Measurements from ENCODE around the gene HCFC1. TPM values are rescaled to one million over a fixed set of nuclear protein-coding genes. Genes with fewer than 3 reads are reported as not detected.

Gene HCFC1
- total RNA-seq, 2 experiments from 2014 or later, result 45.9 to 50.2 TPM

DNA sequence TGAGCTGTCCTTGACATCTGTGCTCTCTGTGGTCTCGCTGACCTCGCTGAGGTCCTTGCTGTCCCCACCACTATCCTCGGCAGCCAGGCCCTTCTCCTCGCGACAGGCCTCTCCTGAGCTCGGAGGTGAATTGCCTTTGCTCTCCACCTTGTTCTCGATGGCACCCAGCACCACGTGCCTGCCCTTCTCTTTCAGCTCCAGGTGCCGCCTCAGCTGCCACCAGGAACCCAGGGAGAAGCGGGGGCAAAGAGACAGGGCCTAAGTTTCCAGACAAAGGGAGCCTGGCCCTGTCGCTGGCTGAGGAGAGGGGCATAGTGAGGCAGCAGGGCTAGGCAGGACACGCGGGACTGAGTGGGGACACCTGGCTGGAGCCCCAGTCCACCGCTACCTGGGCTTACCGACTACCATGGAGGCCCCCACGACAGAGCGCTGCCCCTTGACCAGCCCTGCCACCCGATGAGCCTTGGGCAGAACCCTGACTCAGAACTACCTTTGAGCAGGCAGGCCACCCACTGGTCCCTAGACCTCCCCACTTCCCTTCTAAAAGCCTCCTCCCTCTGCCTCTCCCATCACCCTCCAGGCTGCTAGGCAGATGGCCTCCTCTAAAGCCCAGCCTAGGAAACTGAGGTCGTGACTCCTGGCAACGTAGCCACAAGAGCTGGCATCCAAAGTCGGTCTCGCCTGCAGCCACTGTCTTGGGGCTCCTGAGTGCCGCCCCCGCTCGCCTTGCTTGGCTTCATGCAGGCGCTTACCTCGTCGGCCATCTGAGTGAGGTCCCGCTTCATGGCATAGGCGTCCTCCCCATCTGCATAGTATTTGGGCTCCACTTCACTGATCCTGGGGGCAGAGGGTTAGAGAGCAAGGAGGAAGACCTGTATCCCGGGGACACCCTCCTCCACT lies 41.4 kb downstream of the HCFC1 start:
- Histone ChIP-seq H3K27ac (ENCODE audit: low read depth in 1 of 2, low read length in 2 of 2) (peak overlapping the region in 1 of 2 donors; percentile 10), H3K4me1 (ENCODE audit: insufficient read depth, low read length) (peaks cover 50% of the 10 kb centered on the region), H3K36me3 (ENCODE audit: insufficient read depth, low read length) (peaks cover 16% of the 10 kb centered on the region), H3K4me3 (ENCODE audit: low read length) (no peak overlapping the region), H3K9me3 (ENCODE audit: control insufficient read depth in 1 of 2, insufficient read depth in 1 of 2, low read length in 2 of 2) (no peaks in the 10 kb centered on the region), H3K27me3 (ENCODE audit: control insufficient read depth in 1 of 2, insufficient read depth in 2 of 2, low read length in 2 of 2) (no peaks in the 10 kb centered on the region)
- ChIA-PET CTCF (interaction anchor here (8.3 kb wide), 1 partner anchor 18 kb away, joined by 101 read pairs; no protein-coding TSS in a partner anchor), POLR2A (interaction anchor here (1.2 to 6.3 kb wide), 2 partner anchors 17 to 39 kb away, joined by 5 to 163 read pairs; partner anchors contain the start of gene HCFC1)
- Mint-ChIP-seq H3K4me3 (no peak overlapping the region), H3K9me3 (no peaks in the 10 kb centered on the region), H3K27me3 (no peaks in the 10 kb centered on the region), H3K4me1 (ENCODE audit: low read depth) (peaks cover 32% of the 10 kb centered on the region), H3K36me3 (ENCODE audit: low read depth) (peaks cover 43% of the 10 kb centered on the region), H3K27ac (peak overlapping the region; percentile 76)
- intact Hi-C loops (cut with DNase I, micrococcal nuclease), result no loop called here
- TF ChIP-seq, protein P1, sequence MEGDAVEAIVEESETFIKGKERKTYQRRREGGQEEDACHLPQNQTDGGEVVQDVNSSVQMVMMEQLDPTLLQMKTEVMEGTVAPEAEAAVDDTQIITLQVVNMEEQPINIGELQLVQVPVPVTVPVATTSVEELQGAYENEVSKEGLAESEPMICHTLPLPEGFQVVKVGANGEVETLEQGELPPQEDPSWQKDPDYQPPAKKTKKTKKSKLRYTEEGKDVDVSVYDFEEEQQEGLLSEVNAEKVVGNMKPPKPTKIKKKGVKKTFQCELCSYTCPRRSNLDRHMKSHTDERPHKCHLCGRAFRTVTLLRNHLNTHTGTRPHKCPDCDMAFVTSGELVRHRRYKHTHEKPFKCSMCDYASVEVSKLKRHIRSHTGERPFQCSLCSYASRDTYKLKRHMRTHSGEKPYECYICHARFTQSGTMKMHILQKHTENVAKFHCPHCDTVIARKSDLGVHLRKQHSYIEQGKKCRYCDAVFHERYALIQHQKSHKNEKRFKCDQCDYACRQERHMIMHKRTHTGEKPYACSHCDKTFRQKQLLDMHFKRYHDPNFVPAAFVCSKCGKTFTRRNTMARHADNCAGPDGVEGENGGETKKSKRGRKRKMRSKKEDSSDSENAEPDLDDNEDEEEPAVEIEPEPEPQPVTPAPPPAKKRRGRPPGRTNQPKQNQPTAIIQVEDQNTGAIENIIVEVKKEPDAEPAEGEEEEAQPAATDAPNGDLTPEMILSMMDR (IDR thresholded peaks at IDR 0.05), result no peak
- ATAC-seq (ENCODE audit: poor library complexity), result no peak
- no peak for DNase-seq

DNA sequence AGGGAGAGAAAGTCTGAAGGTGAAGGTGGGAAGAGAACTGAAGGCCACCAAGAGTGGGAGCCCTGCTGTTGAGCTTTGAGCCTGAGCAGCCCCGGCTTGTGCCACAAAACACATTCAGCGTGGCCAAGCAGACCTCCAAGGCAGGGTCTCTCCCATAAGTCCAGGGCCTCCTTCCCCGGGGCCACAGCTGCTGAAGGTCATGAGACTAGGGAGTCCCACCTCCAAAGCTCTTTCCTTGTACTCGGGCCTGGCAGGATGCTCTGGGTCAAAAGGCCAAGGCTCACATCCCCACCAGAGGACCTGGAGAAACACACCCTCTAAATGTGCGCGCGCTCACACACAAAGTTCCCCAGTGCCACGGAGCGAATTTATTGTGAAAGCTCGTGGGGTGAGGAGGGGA lies 42.0 kb downstream of the HCFC1 start:
- Histone ChIP-seq H3K4me3 (ENCODE audit: low read length) (peak overlapping the region; percentile 39), H3K27me3 (ENCODE audit: control insufficient read depth in 1 of 2, insufficient read depth in 2 of 2, low read length in 2 of 2) (no peaks in the 10 kb centered on the region), H3K4me1 (ENCODE audit: insufficient read depth, low read length) (peaks cover 49% of the 10 kb centered on the region), H3K9me3 (ENCODE audit: control insufficient read depth in 1 of 2, insufficient read depth in 1 of 2, low read length in 2 of 2) (no peaks in the 10 kb centered on the region), H3K27ac (ENCODE audit: low read depth in 1 of 2, low read length in 2 of 2) (peak overlapping the region in 1 of 2 donors; percentile 10), H3K36me3 (ENCODE audit: insufficient read depth, low read length) (peaks cover 16% of the 10 kb centered on the region)
- intact Hi-C loops (cut with DNase I, micrococcal nuclease), result no loop called here
- Mint-ChIP-seq H3K36me3 (ENCODE audit: low read depth) (peaks cover 47% of the 10 kb centered on the region), H3K9me3 (no peaks in the 10 kb centered on the region), H3K27me3 (no peaks in the 10 kb centered on the region), H3K4me3 (peak overlapping the region; percentile 38), H3K27ac (peak overlapping the region; percentile 99), H3K4me1 (ENCODE audit: low read depth) (peaks cover 36% of the 10 kb centered on the region)
- ChIA-PET CTCF (interaction anchor here (8.3 kb wide), 1 partner anchor 18 kb away, joined by 101 read pairs; no protein-coding TSS in a partner anchor), POLR2A (interaction anchor here (6.3 kb wide), 1 partner anchor 40 kb away, joined by 163 read pairs; the partner anchor contains the start of gene HCFC1)
- TF ChIP-seq, protein P1 (IDR thresholded peaks at IDR 0.05), result no peak
- no peak for ATAC-seq (ENCODE audit: poor library complexity)
- DNase-seq, result no peak

DNA sequence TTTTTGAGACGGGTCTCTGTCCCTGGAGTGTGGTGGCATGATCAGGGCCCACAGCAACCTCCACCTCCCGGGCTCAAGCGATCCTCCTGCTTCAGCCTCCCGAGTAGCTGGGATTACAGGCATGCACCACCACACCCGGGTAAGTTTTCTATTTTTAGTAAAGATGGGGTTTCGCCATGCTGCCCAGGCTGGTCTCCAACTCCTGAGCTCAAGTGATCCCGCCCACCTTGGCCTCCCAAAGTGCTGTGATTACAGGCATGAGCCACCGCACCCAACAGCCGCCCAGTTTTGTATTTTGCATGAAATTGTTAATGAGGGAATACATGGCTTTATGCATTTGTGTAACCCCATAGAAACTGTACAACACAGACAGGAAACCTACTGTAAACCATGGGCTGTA lies 42.8 kb downstream of the HCFC1 start:
- H3K27me3 ChIP-seq (ENCODE audit: control insufficient read depth in 1 of 2, insufficient read depth in 2 of 2, low read length in 2 of 2), result no peaks in the 10 kb centered on the region
- H3K4me1 ChIP-seq (ENCODE audit: insufficient read depth, low read length), result peaks cover 44% of the 10 kb centered on the region
- no peak for DNase-seq
- Mint-ChIP-seq H3K27me3 (no peaks in the 10 kb centered on the region), H3K27ac (peak overlapping the region; percentile 99), H3K4me1 (ENCODE audit: low read depth) (peaks cover 38% of the 10 kb centered on the region), H3K9me3 (no peaks in the 10 kb centered on the region), H3K36me3 (ENCODE audit: low read depth) (peaks cover 53% of the 10 kb centered on the region), H3K4me3 (peak overlapping the region; percentile 58)
- no peak for ATAC-seq (ENCODE audit: poor library complexity)
- ChIA-PET CTCF (interaction anchor here (8.3 kb wide), 1 partner anchor 19 kb away, joined by 101 read pairs; no protein-coding TSS in a partner anchor), POLR2A (interaction anchor here (0.8 to 7.2 kb wide), 8 partner anchors 9 to 500 kb away, joined by 3 to 196 read pairs (median 16); partner anchors contain the start of genes AVPR2, HCFC1, IDH3G and RENBP)
- no peaks in the 10 kb centered on the region for H3K9me3 ChIP-seq (ENCODE audit: control insufficient read depth in 1 of 2, insufficient read depth in 1 of 2, low read length in 2 of 2)
- no peak overlapping the region for H3K27ac ChIP-seq (ENCODE audit: low read depth in 1 of 2, low read length in 2 of 2)
- intact Hi-C loops (cut with DNase I, micrococcal nuclease), result no loop called here
- H3K36me3 ChIP-seq (ENCODE audit: insufficient read depth, low read length), result peaks cover 16% of the 10 kb centered on the region
- H3K4me3 ChIP-seq (ENCODE audit: low read length), result peak overlapping the region; percentile 39
- TF ChIP-seq, protein P1 (IDR thresholded peaks at IDR 0.05), result no peak
